Limb (tissue), 2 donors: Measurements from ENCODE around the gene FBXL19.
A peak's percentile ranks its signal among the peaks of the same experiment; 100 is the strongest.

Experiments used
- DNase-seq, 2 donors: peaks; one replicate each; pipeline ENCODE4 v3.0.0-alpha.2; 2016; ENCODE audit errors: extremely low spot score in 2 of 2

Gene FBXL19

GRCh38 chr16:30946671-30947540 lies 23.5 kb downstream of the FBXL19 start:
- DNase-seq: no peak

GRCh38 chr16:30947541-30947858 lies 24.1 kb downstream of the FBXL19 start:
- no peak for DNase-seq

GRCh38 chr16:30947859-30948666 lies 24.7 kb downstream of the FBXL19 start:
- peak; percentile 96 to 98 for DNase-seq

- DNase-seq: peak; percentile 35 to 81
Measured at GRCh38 chr16:30948667-30949649, 25.6 kb downstream of the FBXL19 start, which contains the start of gene ORAI3. Gene ORAI3 (plus strand): TSS chr16:30949068. CDS start chr16:30949290, 222 bp downstream.

- peak in 1 of 2 donors; percentile 62 for DNase-seq
Measured at GRCh38 chr16:30949650-30950515, 26.5 kb downstream of the FBXL19 start.

GRCh38 chr16:30950516-30951065 lies 27.2 kb downstream of the FBXL19 start:
- DNase-seq: no peak

GRCh38 chr16:30951193-30951592 lies 27.8 kb downstream of the FBXL19 start:
- DNase-seq: no peak

- DNase-seq: no peak
Measured at GRCh38 chr16:30951750-30952149, 28.4 kb downstream of the FBXL19 start.

GRCh38 chr16:30953111-30953510 lies 29.7 kb downstream of the FBXL19 start:
- DNase-seq: no peak

- peak; percentile 67 to 82 for DNase-seq
Measured at GRCh38 chr16:30953511-30954124, 30.2 kb downstream of the FBXL19 start.

GRCh38 chr16:30954993-30955392 lies 31.6 kb downstream of the FBXL19 start:
- no peak for DNase-seq

- DNase-seq: peak in 1 of 2 donors; percentile 90
Measured at GRCh38 chr16:30956601-30957455, 33.5 kb downstream of the FBXL19 start.

- DNase-seq: peak; percentile 95 to 98
Measured at GRCh38 chr16:30957456-30958174, 34.2 kb downstream of the FBXL19 start, which contains the start of gene SETD1A. Gene SETD1A (plus strand): TSS chr16:30957754. CDS start chr16:30958732, 978 bp downstream.

- peak in 1 of 2 donors; percentile 24 for DNase-seq
Measured at GRCh38 chr16:30958175-30959079, 35.1 kb downstream of the FBXL19 start.

- no peak for DNase-seq
Measured at GRCh38 chr16:30961384-30961783, 38.0 kb downstream of the FBXL19 start.

- no peak for DNase-seq
Measured at GRCh38 chr16:30963925-30964511, 40.6 kb downstream of the FBXL19 start.
